EH (cell line): ENCODE results near the gene OR8I2.
"Not testable (repeated sequence)": the region's sequence is repeated elsewhere in the genome, so short reads cannot be mapped to it uniquely, and the experiment has no call there.

Experiments
- DNase-seq: peaks from one replicate; pipeline ENCODE4 v3.0.0-alpha.2; 2015; ENCODE audit warnings: low read depth

The OR8I2 gene

DNA sequence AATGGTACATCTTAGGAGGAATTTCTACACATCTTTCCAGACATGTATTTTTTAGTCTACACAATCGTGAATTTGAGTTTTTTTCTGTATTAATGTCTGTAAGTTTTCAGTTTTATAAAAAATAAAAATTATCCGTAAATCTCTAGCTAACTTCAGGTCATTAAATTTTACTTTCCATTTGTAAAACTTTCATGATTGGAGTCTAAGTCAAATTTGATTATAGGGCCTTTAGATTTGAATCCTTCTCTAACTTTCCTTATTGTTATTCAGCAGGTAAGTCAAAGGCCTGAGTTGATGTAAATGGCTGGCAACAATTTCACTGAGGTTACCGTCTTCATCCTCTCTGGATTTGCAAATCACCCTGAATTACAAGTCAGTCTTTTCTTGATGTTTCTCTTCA, at the start of gene OR8I2:
Gene OR8I2, plus strand, starts transcription at position 301 of the 400 bp plus-strand sequence. Its CDS starts 0 bp downstream, at position 301.
- no peak for DNase-seq

DNA sequence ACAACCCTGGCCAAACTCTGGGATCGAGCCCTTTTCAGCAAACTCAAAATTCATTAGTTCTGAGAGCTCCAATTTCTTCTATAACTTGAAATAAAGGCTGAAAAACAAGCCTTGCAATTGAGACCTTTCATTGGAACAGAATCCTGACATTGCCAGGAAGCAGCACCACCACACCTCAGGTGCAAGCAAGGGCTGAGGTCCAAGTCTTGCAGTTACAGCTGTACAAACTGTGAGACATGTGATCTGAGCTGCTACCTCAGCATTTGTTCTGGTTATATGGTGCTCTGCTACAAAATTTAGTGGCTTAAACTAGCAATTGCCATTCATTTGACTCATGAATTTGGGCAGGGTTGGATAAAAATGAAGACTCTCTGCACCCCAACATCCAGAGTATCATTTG, 47.6 kb upstream of the OR8I2 start:
- DNase-seq: no peak

DNA sequence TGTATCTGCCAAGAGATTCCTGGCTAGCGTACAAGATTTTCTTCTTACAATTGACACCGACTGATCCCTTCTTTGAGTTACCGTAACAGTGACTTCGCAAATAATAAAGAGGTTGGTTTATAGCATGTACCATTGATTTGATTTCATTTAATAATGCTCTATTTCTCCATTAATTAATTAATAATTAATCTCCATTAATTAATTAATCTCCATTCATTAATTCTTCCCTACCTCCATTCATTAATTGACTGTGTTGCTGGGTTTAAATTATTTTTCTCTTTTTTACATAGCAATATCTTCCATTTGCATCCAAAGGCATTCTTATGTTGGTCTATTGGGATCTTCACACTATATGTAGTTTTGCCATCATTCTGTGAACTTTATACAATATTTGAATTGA, 44.6 kb upstream of the OR8I2 start:
- no peak for DNase-seq

- DNase-seq: no peak
These were observed 43.6 kb upstream of the OR8I2 start for GRCh38 chr11:56049487-56049886.

- DNase-seq: not testable (repeated sequence)
These were observed 36.7 kb upstream of the OR8I2 start for GRCh38 chr11:56056366-56056765.

DNA sequence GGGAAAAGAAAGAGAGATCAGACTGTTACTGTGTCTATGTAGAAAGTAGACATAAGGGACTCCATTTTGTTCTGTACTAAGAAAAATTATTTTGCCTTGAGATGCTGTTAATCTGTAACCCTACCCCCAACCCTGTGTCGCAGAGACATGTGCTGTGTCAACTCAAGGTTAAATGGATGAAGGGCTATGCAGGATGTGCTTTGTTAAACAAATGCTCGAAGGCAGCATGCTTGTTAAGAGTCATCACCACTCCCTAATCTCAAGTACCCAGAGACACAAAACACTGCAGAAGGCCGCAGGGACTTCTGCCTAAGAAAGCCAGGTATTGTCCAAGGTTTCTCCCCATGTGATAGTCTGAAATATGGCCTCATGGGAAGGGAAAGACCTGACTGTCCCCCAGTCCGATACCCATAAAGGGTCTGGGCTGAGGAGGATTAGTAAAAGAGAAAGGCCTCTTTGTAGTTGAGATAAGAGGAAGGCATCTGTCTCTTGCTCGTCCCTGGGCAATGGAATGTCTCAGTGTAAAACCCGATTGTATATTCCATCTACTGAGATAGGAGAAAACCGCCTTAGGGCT, 35.4 kb upstream of the OR8I2 start:
- DNase-seq: not testable (repeated sequence)

DNA sequence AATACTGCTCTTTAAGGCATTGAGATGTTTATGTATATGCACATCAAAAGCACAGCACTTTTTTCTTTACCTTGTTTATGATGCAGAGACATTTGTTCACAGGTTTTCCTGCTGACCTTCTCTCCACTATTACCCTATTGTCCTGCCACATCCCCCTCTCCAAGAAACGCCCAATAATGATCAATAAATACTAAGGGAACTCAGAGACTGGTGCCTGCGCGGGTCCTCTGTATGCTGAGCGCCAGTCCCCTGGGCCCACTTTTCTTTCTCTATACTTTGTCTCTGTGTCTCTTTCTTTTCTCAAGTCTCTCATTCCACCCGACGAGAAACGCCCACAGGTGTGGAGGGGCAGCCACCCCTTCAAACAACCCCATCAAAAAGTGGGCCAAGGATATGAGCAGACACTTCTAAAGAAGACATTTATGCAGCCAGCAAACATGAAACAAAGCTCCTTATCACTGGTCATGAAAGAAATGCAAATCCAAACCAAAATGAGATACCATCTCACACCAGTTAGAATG, 34.8 kb upstream of the OR8I2 start:
- DNase-seq: not testable (repeated sequence)

GRCh38 chr11:56066980-56067379, 26.1 kb upstream of the OR8I2 start:
- DNase-seq: no peak

DNA sequence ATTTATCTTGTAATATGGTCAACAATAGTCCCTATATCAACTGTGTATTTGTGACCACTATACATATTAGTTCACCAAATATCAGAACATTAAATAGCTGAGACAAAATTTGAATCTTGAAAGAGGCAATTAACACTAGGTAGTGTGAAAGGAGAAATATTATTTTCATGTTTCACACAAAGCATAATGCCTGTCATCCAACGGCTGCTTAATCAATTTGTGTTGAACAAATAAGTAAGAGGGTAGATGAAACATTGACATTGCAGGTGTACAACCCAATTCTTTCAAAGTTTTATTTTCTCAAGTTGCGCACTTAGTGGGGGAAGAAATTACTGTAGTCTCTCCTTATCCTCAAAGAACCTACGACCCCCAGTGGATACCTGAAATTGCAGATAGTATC, 3.4 kb upstream of the OR8I2 start:
- DNase-seq: no peak

DNA sequence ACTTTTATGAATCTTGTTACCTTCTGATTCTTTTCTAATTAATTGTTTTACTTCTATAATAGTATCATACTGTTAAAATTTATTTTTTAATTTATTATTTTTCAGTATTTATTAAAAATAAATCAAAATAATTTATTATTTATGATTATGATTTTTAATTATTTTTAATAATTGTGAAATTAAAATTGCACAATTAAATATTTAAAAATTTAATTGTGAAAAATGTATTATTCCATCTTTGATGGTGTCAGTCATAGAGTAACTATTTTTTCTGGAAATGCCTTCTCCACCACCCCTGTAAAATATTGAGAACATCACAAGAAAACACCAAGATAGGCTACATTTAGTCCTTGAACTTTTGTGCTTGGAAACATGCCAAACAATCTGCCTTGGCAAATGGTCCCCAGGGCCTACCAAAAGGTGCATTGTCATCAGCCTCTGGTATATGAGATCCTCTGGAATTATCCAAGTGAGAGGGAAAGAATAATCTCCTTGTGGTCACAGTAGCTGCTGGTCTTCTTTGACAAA, 10.2 kb downstream of the OR8I2 start, which contains the start of gene OR8H2:
Gene OR8H2, plus strand, starts transcription at position 478 of the 528 bp plus-strand sequence. CDS start 1,356 bp downstream, outside the sequence.
- no peak for DNase-seq

DNA sequence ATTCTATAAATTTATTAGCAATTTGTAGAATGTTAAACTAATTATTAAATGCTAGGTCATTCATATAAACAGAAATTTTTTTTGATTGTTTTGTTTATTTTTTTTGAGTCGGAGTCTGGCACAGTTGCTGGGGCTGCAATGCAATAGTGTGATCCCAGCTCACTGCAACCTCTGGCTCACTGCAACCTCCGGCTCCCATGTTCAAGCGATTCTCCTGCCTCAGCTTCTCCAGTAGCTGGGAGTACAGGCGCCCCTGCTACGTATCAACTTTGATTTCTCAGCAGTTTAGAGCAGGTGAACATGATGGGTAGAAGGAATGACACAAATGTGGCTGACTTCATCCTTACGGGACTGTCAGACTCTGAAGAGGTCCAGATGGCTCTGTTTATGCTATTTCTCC, 29.0 kb downstream of the OR8I2 start, which contains the start of gene OR8H3:
Gene OR8H3, plus strand, starts transcription at position 301 of the 400 bp plus-strand sequence. Its CDS starts 0 bp downstream, at position 301.
- no peak for DNase-seq

DNA sequence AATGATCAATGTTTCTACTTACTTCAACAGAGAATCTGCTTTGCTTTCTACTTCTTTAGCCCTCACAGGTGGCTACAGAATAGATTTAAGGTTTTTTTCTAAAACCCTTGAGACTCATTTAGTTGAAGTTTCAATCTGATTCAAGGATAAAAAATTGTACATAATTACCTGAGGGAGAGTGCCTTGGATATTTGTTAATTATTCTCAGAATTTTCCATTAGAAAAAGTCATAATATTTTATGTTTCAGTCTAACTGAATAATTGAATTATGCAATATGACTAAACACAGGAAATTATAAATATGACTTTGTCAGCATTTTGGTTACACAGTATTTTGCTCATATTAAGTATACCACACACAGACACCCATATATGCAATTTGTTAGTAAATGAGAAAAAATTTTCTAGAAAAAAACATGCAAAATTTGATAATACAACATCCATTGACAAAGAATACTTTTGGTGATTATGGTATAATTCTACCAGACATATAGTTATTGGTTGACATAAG, 47.1 kb downstream of the OR8I2 start, which contains the start of gene OR8J3:
Gene OR8J3, minus strand, starts transcription at position 51 of the 511 bp plus-strand sequence. CDS start 2,483 bp downstream, outside the sequence.
- DNase-seq: no peak

DNA sequence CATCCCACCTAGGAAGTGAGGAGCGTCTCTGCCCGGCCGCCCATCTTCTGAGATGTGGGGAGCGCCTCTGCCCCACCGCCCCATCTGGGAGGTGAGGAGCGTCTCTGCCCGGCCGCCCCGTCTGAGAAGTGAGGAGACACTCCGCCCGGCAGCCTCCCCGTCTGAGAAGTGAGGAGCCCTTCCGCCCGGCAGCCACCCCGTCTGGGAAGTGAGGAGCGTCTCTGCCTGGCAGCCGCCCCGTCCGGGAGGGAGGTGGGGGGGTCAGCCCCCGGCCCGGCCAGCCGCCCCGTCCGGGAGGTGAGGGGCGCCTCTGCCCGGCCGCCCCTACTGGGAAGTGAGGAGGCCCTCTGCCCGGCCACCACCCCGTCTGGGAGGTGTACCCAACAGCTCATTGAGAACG, 50.6 kb downstream of the OR8I2 start:
- not testable (repeated sequence) for DNase-seq
